ENCODE results near the gene SSR1.

DNA sequence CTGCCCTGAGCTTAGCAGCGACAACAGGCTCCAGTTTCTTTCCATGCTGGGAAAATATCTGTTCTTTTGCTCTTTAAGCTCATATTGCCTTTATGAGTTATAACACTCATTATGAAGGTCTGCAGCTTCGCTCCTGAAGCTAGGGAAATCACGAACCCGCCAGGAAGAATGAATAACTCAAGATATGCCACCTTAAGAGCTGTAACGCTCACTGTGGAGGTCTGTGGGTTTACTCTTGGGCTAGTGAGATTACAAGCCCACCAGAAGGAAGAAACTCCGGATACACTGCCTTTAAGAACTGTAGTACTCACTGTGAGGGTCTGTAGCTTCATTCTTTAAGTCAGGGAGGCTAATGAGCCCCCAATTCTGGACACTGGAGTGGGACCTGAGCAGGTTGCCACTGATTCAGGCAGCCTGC, 3.0 kb upstream of the SSR1 start:
- TF ChIP-seq, protein P1, sequence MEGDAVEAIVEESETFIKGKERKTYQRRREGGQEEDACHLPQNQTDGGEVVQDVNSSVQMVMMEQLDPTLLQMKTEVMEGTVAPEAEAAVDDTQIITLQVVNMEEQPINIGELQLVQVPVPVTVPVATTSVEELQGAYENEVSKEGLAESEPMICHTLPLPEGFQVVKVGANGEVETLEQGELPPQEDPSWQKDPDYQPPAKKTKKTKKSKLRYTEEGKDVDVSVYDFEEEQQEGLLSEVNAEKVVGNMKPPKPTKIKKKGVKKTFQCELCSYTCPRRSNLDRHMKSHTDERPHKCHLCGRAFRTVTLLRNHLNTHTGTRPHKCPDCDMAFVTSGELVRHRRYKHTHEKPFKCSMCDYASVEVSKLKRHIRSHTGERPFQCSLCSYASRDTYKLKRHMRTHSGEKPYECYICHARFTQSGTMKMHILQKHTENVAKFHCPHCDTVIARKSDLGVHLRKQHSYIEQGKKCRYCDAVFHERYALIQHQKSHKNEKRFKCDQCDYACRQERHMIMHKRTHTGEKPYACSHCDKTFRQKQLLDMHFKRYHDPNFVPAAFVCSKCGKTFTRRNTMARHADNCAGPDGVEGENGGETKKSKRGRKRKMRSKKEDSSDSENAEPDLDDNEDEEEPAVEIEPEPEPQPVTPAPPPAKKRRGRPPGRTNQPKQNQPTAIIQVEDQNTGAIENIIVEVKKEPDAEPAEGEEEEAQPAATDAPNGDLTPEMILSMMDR (IDR thresholded peaks at IDR 0.05), result no peak
- TF ChIP-seq POLR2A (IDR thresholded peaks at IDR 0.05) (no peak), POLR2AphosphoS5 (IDR thresholded peaks at IDR 0.05) (no peak)

Measured in transverse colon (tissue), 4 donors.